Measurements from ENCODE around the gene TDO2. TPM values are rescaled to one million over a fixed set of nuclear protein-coding genes. Genes with fewer than 3 reads are reported as not detected.

Gene TDO2
- polyA plus RNA-seq, 1 donor from 2014 or later, result 0.73 TPM

DNA sequence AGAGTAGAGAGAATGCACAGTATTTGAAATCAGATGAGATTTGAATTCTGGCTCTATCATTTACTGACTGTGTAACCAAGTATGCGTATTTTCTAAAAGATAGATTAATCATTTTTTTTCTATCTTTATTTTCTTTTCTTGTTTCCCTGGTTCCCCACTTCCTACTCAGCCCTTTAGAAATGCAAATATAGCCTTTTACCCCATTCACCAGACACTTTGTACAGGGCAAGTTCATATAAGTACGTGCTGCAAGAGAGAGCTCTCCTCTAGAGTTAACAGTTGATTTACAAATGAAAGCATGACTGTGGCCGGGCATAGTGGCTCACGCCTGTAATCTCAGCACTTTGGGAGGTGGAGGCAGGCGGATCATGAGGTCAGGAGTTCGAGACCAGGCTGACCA lies 17.8 kb upstream of the TDO2 start:
- Histone ChIP-seq H3K79me2 (replicated peaks; ENCODE audit: insufficient read depth, low read length) (no peaks in the 10 kb centered on the region), H3K9ac (ENCODE audit: low read length) (no peak overlapping the region), H3K9me2 (ENCODE audit: insufficient read depth, low read length) (no peaks in the 10 kb centered on the region), H3K4me3 (ENCODE audit: low read length) (no peak overlapping the region), H3K9me3 (ENCODE audit: low read length) (no peaks in the 10 kb centered on the region), H2AFZ (ENCODE audit: low read depth, low read length) (no peak overlapping the region), H3K36me3 (ENCODE audit: insufficient read depth, low read length) (no peaks in the 10 kb centered on the region), H3F3A (ENCODE audit: insufficient read depth, low read length, poor library complexity, severe bottlenecking) (no peaks in the 10 kb centered on the region), H3K27me3 (ENCODE audit: insufficient read depth, low read depth, low read length) (no peaks in the 10 kb centered on the region), H3K4me2 (ENCODE audit: low read length) (no peak overlapping the region), H4K20me1 (ENCODE audit: insufficient read depth) (no peaks in the 10 kb centered on the region), H3K27ac (ENCODE audit: low read length) (no peak overlapping the region)
- no peak for TF ChIP-seq POLR2AphosphoS5 (IDR thresholded peaks at IDR 0.05)
- TF ChIP-seq, protein P1, sequence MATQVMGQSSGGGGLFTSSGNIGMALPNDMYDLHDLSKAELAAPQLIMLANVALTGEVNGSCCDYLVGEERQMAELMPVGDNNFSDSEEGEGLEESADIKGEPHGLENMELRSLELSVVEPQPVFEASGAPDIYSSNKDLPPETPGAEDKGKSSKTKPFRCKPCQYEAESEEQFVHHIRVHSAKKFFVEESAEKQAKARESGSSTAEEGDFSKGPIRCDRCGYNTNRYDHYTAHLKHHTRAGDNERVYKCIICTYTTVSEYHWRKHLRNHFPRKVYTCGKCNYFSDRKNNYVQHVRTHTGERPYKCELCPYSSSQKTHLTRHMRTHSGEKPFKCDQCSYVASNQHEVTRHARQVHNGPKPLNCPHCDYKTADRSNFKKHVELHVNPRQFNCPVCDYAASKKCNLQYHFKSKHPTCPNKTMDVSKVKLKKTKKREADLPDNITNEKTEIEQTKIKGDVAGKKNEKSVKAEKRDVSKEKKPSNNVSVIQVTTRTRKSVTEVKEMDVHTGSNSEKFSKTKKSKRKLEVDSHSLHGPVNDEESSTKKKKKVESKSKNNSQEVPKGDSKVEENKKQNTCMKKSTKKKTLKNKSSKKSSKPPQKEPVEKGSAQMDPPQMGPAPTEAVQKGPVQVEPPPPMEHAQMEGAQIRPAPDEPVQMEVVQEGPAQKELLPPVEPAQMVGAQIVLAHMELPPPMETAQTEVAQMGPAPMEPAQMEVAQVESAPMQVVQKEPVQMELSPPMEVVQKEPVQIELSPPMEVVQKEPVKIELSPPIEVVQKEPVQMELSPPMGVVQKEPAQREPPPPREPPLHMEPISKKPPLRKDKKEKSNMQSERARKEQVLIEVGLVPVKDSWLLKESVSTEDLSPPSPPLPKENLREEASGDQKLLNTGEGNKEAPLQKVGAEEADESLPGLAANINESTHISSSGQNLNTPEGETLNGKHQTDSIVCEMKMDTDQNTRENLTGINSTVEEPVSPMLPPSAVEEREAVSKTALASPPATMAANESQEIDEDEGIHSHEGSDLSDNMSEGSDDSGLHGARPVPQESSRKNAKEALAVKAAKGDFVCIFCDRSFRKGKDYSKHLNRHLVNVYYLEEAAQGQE (IDR thresholded peaks at IDR 0.05; ENCODE audit: borderline replicate concordance), result no peak
- no peak for TF ChIP-seq SMC3 (conservative IDR thresholded peaks at IDR 0.05; ENCODE audit: poor library complexity)
- no peak for TF ChIP-seq EP300 (conservative IDR thresholded peaks at IDR 0.05; ENCODE audit: poor library complexity, severe bottlenecking)
- no peak for TF ChIP-seq MXI1 (conservative IDR thresholded peaks at IDR 0.05; ENCODE audit: poor library complexity, severe bottlenecking)
- TF ChIP-seq, protein P2, sequence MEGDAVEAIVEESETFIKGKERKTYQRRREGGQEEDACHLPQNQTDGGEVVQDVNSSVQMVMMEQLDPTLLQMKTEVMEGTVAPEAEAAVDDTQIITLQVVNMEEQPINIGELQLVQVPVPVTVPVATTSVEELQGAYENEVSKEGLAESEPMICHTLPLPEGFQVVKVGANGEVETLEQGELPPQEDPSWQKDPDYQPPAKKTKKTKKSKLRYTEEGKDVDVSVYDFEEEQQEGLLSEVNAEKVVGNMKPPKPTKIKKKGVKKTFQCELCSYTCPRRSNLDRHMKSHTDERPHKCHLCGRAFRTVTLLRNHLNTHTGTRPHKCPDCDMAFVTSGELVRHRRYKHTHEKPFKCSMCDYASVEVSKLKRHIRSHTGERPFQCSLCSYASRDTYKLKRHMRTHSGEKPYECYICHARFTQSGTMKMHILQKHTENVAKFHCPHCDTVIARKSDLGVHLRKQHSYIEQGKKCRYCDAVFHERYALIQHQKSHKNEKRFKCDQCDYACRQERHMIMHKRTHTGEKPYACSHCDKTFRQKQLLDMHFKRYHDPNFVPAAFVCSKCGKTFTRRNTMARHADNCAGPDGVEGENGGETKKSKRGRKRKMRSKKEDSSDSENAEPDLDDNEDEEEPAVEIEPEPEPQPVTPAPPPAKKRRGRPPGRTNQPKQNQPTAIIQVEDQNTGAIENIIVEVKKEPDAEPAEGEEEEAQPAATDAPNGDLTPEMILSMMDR (IDR thresholded peaks at IDR 0.05; ENCODE audit: poor library complexity, severe bottlenecking), result no peak
- no peak for TF ChIP-seq EZH2 (IDR thresholded peaks at IDR 0.05; ENCODE audit: borderline replicate concordance, insufficient read depth, low read length, poor library complexity, severe bottlenecking)

DNA sequence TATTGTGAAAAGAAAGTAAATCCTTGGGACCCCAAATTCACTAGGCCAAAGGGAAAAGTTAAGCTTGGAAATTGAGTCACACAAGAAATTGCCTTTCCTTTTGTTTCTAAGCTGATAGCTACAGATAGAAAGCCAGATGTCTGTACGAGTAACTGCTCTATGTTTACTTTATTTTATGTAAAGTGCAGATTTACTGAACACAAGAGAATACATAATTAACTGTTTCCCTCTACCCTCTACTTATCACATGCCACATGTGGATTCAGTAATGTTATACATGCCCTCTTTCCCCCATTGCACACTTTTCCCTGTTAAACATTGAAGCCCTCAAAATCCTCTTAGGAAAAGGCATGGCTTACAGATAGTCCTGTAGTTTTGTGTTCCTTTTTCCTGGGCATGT lies 16.5 kb upstream of the TDO2 start:
- Histone ChIP-seq H3K79me2 (replicated peaks; ENCODE audit: insufficient read depth, low read length) (no peaks in the 10 kb centered on the region), H3K27ac (ENCODE audit: low read length) (no peak overlapping the region), H3K9me3 (ENCODE audit: low read length) (no peaks in the 10 kb centered on the region), H3K36me3 (ENCODE audit: insufficient read depth, low read length) (no peaks in the 10 kb centered on the region), H3K27me3 (ENCODE audit: insufficient read depth, low read depth, low read length) (no peaks in the 10 kb centered on the region), H4K20me1 (ENCODE audit: insufficient read depth) (no peaks in the 10 kb centered on the region), H3F3A (ENCODE audit: insufficient read depth, low read length, poor library complexity, severe bottlenecking) (no peaks in the 10 kb centered on the region), H3K9ac (ENCODE audit: low read length) (no peak overlapping the region), H3K4me3 (ENCODE audit: low read length) (no peak overlapping the region), H3K4me2 (ENCODE audit: low read length) (no peak overlapping the region), H3K9me2 (ENCODE audit: insufficient read depth, low read length) (no peaks in the 10 kb centered on the region), H2AFZ (ENCODE audit: low read depth, low read length) (no peak overlapping the region)
- TF ChIP-seq RAD21 (conservative IDR thresholded peaks at IDR 0.05) (no peak), EP300 (conservative IDR thresholded peaks at IDR 0.05; ENCODE audit: poor library complexity, severe bottlenecking) (no peak), TAF1 (IDR thresholded peaks at IDR 0.05; ENCODE audit: low read depth) (no peak), SMC3 (conservative IDR thresholded peaks at IDR 0.05; ENCODE audit: poor library complexity) (no peak)
- TF ChIP-seq, protein P1 (IDR thresholded peaks at IDR 0.05; ENCODE audit: borderline replicate concordance), result no peak

All from neural cell (in vitro differentiated cells).